Stimulated activated CD4-positive, alpha-beta T cell treated with anti-CD3 and anti-CD28 coated beads, Interleukin-12 subunit alpha, Interleukin-12 subunit beta, amount 100 ng/mL, for 24 hours (primary cell): Measurements from ENCODE around the gene POGLUT2.
"Not testable (repeated sequence)": the region's sequence is repeated elsewhere in the genome, so short reads cannot be mapped to it uniquely, and the experiment has no call there.

ENCODE experiments used
- DNase-seq, 2 experiments: peaks; one replicate each; pipeline ENCODE4 v3.0.0-alpha.2; 2020; ENCODE audit warnings: low read depth in 2 of 2

Gene POGLUT2

DNA sequence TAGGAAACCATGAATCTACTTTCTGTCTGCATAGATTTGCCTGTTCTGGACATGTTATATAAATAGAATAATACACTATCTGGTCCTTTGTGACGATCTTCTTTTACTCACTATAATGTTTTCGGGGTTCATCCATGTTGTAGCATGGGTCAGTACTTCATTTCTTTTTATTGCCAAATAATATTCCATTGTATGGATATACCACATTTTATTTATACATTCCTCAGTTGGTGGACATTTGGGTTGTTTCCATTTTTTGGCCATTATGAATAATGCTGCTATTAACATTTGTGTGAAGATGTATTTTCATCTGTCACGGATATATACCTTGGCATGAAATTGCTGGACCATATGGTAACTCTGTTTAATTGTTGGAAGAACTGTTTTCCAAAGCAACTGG lies 6.9 kb upstream of the POGLUT2 start:
- no peak for DNase-seq

DNA sequence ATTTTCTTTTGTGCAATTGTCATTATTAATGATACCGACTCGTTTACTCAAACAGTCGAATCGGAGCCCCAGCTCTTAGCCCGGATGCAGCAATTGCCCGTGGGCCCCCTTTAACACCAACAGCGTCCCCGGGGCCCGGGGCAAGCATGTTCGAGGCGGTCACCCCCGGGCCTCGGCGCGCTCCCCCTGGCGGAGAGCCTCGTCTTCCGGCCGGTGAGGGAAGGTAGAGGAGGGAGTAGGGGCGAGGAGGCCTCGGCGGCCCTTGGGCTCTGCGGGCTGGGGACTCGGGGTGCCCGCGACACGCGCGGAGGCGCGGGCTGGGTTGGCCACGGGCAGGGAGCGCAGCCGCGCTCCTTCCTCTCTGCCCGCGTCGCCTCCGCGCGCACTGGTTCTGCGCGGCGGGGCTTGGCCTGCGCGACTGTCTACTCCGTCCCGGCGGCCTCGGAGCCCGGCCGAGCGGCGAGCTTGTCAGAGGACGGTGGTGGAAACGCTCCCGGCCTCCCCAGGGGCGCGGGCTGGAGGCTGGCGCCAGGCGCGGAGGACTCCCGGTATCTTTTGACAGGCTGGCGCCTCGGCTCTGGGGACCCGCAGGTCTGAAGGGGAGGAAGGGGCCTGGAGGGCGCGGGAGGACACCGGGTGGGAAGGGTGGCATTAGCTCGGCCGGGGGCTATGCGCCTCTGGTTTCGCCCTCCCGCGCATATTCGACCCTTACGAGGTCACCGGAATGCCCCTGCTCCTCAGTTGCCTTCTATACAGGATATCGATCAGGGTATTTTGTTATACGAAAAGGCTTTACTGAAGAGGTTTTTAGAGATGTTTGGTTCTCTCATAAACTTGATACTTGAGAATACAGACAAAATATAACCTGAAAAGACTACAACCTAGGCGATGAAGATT lies 1.6 kb upstream of the POGLUT2 start:
- peak; percentile 65 to 72 for DNase-seq

- peak in 1 of 2 experiments; percentile 7 for DNase-seq
Observed at GRCh38 chr13:102799426-102800144, 809 bp upstream of the POGLUT2 start.

DNA sequence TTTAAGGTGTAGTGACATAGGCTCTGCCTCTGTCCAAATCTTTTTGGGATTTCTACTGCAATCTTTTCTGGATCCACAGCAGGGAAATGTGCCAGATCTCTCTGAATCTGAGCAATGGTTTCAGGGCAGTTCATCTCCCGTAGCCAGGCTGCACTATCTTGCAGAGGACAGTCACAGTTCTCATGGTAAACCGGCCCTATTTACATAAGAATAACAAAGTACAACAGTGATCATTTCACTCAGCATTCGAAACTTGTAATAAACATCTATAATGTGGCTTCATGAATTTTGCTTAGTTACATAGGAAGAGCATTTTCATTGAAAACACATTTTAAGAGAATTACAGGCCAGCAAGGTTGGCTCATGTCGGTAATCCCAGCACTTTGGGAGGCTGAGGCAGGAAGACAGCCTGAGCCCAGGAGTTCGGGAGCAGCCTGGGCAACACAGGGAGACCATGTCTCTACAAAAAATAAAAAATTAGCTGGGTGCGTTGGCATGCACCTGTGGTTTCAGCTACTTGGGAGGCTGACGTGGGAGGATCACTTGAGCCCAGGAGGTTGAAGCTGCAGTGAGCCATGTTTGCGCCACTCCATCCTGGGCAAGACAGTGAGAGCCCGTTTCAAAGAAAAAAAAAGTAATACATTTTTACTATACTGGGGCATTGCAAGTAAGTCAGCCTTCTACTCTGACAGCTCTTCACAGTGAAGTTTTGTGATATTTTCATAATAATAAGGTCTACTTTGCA lies 5.0 kb downstream of the POGLUT2 start:
- DNase-seq: no peak

DNA sequence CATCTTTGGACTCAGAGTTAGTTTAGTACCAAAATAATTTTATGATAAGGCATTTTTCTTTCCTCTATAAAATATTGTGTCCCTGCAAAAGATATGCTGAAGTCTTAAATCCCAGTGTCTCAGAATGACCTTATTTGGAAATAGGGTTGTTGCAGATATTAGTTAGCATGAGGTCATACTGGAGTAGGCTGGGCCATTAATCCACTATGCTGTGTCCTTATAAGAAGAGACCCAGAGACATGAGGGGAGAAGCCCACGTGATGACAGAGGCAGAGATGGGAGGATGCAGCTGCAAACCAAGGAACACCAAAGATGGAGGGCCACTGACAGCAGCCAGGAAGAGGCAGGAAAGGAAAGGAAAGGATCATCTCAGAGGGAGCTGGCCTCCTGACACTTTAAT lies 6.4 kb downstream of the POGLUT2 start:
- no peak for DNase-seq

GRCh38 chr13:102788683-102789082 lies 10.1 kb downstream of the POGLUT2 start:
- DNase-seq: no peak

- no peak for DNase-seq
Observed at GRCh38 chr13:102784483-102784882, 14.3 kb downstream of the POGLUT2 start.

GRCh38 chr13:102781591-102781990 lies 17.2 kb downstream of the POGLUT2 start:
- no peak for DNase-seq

DNA sequence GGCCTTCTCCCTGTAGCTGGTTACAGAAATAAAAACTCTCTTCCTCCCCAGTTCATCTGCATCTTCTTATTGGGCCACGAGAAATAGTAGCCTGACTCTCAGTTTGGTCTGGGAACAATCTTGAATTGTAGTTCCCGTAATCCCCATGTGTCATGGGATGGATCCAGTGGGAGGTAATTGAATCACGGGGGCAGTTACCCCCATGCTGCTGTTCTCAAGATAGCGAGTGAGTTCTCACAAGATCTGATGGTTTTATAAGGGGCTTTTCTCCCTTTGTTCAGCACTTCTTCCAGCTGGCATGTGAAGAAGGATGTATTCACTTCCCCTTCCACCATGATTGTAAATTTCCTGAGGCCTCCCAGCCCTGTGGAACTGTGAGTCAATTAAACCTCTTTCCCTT lies 18.1 kb downstream of the POGLUT2 start:
- not testable (repeated sequence) for DNase-seq

GRCh38 chr13:102779436-102780159 lies 19.2 kb downstream of the POGLUT2 start:
- peak in 1 of 2 experiments; percentile 2 for DNase-seq

DNA sequence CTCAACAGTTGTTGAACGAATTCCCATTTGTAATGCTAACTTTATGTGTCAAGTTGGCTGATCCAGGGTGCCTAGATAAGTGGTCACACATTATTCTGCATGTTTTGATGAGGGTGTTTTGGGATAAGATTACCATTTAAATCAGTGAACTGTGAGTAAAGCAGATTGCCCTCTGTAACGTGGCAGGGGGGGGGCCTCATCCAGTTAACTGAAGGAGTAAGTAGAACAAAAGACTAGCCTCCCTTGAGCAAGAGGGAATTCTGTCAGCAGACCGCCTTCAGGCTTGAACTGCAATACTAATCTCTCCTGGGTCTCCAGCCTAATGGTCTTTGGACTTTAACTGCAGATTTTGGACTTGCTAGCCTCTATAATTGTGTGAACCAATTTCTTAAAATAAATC lies 21.0 kb downstream of the POGLUT2 start:
- DNase-seq: no peak

- no peak for DNase-seq
Observed at GRCh38 chr13:102776271-102776670, 22.5 kb downstream of the POGLUT2 start.

- no peak for DNase-seq
Observed at GRCh38 chr13:102774591-102775520, 23.9 kb downstream of the POGLUT2 start.

DNA sequence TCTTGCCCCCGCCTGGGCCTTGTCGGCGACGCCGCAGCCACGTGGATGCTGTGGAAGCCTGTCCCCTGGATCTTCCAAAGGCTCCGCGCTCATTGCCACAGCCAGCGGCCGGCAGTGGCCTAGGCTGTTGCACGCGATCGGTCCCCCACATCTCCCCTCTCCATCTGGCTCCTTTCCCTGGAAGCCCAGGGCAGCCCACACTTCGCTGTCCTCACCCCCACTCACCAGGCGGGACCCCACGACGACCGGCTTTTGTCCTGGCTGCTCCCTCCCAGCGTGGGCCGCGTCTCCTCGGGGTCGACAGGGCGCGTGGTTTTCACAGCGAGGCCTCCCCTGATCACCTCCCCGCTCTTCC lies 24.6 kb downstream of the POGLUT2 start:
- DNase-seq: peak in 1 of 2 experiments; percentile 8

DNA sequence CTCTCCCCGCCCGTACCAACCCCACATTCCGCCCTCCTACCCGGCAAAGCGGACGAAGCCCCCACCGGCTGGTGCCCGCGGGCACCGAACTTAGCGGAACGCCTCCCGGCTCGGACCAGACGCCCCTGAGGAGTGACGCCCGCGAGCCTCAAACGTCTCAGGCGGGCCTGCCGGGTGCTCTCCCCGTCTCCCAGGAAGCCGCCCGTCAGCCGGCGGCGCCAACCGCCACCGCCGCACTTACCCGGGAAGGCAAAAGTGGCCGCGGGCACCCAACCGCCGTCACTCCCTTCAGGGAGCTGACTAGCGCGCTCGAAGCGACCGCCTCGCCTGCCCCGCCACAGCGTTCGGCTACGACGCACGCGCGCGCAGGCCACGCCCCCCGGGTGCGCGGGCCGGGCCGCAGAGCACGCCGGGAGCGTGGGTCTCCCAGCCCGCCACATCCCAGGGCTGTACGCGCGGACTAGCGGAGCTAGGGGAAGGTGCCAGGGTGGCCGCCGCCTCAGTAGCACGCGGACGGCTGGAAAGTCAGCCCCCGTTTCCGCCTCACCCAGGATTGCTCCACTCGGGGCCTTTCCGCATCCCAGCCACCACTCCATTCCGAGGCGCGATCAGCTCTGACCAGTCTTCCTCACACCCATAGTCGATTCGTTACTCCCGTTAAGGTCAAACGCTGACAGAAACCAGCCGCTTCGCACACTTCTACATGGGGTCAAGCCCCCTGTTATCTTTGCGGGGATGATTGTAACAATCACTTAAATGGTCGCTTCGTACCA lies 25.1 kb downstream of the POGLUT2 start, which contains the start of gene TEX30:
TEX30 (minus strand) TSS at position 346 of the 773 bp plus-strand sequence. CDS start 3,760 bp downstream, outside the sequence.
- DNase-seq: peak; percentile 71 to 73

DNA sequence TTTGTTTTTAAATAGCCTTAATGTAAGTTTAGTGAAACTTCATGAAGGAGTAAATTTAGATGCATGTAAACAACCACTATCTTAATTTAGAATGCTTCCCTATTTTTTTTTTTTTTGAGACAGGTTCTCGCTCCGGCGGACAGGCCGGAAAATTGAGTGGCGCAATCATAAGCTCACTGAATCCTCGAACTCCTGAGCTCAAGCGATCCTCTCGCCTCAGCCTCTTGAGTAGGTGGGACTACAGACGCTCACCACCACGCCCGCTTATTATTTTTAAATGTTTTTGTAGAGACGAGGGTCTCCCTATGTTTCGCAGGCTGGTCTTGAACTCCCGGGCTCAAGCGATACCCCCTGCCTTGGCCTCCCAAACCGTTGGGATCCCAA lies 26.7 kb downstream of the POGLUT2 start:
- DNase-seq: no peak

GRCh38 chr13:102771298-102772041 lies 27.3 kb downstream of the POGLUT2 start:
- DNase-seq: no peak

DNA sequence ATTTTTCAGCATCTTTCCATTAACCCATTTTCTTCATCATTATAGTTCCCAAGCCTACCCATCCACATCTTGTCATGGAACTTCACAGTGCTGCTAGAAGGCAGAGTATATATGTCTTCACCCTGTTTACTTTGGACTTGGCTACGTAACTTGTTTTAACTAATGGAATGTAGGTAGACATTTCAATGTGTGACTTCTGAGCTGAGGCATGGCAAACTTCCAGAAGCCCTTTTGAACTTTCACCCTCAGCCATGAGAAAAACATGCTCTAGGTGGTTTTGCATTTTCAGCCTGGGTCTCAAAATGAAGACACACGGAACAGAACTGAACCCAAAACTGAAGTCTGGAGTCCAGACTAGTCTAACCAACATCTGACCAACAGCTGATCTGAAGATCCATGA lies 28.3 kb downstream of the POGLUT2 start:
- no peak for DNase-seq

- DNase-seq: no peak
Observed at GRCh38 chr13:102769679-102770078, 29.1 kb downstream of the POGLUT2 start.
